ENCODE data around the gene KAT2A.

DNA sequence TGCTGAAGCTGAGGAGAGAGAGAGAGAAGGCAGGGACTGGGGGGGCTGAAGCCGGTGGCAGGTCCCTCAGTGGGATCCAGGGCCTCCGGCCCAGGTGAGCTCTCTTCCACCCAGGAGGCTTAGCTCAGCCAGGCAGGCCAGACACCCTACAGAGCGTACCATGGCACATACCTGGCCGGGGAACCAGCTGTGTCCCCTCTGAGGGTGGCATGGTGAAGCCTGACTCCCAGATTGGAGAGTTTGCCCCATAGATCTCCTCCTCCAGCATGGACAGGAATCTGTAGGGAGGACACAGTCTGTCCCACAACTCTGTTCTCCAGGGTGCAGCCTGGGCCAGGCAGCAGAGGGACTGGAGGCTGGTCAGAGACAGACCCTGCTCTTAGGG lies 3.0 kb downstream of the KAT2A start:
- TF ChIP-seq, protein P1, sequence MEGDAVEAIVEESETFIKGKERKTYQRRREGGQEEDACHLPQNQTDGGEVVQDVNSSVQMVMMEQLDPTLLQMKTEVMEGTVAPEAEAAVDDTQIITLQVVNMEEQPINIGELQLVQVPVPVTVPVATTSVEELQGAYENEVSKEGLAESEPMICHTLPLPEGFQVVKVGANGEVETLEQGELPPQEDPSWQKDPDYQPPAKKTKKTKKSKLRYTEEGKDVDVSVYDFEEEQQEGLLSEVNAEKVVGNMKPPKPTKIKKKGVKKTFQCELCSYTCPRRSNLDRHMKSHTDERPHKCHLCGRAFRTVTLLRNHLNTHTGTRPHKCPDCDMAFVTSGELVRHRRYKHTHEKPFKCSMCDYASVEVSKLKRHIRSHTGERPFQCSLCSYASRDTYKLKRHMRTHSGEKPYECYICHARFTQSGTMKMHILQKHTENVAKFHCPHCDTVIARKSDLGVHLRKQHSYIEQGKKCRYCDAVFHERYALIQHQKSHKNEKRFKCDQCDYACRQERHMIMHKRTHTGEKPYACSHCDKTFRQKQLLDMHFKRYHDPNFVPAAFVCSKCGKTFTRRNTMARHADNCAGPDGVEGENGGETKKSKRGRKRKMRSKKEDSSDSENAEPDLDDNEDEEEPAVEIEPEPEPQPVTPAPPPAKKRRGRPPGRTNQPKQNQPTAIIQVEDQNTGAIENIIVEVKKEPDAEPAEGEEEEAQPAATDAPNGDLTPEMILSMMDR (IDR thresholded peaks at IDR 0.05) = no peak
- TF ChIP-seq POLR2AphosphoS5 (IDR thresholded peaks at IDR 0.05) (no peak), POLR2A (IDR thresholded peaks at IDR 0.05; ENCODE audit: low read depth) (no peak), EP300 (IDR thresholded peaks at IDR 0.05) (no peak)
